ENCODE data around the gene CTAGE9. TPM values are rescaled to one million over a fixed set of nuclear protein-coding genes. Genes with fewer than 3 reads are reported as not detected.

The CTAGE9 gene
- total RNA-seq, 1 donor from 2014 or later = not detected

DNA sequence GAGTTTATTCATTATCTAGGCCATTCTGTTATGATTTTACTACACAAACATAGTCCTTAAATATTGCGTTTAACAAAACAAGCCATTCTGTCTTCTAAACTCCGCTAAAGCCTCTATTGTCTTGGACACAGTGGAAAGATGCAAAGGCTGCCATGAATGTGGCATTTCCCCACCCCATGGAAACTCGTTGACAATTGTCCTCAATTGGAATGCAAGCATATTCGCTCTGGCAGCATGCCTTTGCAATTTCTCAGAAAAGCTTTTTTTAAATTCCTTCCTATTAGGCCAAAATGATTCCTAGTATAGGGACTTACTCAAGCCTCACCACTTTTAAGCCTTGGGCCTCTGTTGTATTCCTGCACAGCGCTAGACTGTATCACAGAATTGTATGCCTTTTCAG is 32.4 kb downstream of the CTAGE9 start:
- H3K4me1 Mint-ChIP-seq (ENCODE audit: unreplicated experiment) = no peaks in the 10 kb centered on the region
- no peaks in the 10 kb centered on the region for H3K36me3 Mint-ChIP-seq (ENCODE audit: low read depth, unreplicated experiment)
- TF ChIP-seq, protein P1, sequence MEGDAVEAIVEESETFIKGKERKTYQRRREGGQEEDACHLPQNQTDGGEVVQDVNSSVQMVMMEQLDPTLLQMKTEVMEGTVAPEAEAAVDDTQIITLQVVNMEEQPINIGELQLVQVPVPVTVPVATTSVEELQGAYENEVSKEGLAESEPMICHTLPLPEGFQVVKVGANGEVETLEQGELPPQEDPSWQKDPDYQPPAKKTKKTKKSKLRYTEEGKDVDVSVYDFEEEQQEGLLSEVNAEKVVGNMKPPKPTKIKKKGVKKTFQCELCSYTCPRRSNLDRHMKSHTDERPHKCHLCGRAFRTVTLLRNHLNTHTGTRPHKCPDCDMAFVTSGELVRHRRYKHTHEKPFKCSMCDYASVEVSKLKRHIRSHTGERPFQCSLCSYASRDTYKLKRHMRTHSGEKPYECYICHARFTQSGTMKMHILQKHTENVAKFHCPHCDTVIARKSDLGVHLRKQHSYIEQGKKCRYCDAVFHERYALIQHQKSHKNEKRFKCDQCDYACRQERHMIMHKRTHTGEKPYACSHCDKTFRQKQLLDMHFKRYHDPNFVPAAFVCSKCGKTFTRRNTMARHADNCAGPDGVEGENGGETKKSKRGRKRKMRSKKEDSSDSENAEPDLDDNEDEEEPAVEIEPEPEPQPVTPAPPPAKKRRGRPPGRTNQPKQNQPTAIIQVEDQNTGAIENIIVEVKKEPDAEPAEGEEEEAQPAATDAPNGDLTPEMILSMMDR (IDR thresholded peaks at IDR 0.05; ENCODE audit: unreplicated experiment) = no peak
- H3K27me3 Mint-ChIP-seq (ENCODE audit: unreplicated experiment) = peaks cover under 1% of the 10 kb centered on the region
- DNase-seq (ENCODE audit: low spot score) = no peak
- no peaks in the 10 kb centered on the region for H3K9me3 Mint-ChIP-seq (ENCODE audit: unreplicated experiment)
- H3K4me3 Mint-ChIP-seq (ENCODE audit: unreplicated experiment) = no peak overlapping the region
- H3K27ac Mint-ChIP-seq (ENCODE audit: unreplicated experiment) = no peak overlapping the region

DNA sequence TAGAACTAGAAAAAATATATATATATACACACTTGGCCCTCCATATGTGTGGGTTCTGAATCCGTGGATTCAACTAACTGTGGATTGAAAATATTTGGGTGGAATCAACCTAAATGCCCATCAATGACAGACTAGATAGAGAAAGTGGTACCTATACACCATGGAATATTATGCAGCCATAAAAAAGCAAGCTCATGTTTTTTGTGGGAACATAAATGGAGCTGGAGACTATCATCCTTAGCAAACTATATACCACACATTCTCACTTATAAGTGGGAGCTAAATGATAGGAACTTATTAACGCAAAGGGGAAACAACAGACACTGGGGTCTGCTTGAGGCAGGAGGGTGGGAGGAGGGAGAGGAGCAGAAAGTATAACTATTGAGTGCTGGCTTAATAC is 37.6 kb downstream of the CTAGE9 start:
- Mint-ChIP-seq H3K9me3 (ENCODE audit: unreplicated experiment) (no peaks in the 10 kb centered on the region), H3K36me3 (ENCODE audit: low read depth, unreplicated experiment) (no peaks in the 10 kb centered on the region), H3K27me3 (ENCODE audit: unreplicated experiment) (peaks cover 1% of the 10 kb centered on the region), H3K4me3 (ENCODE audit: unreplicated experiment) (no peak overlapping the region), H3K27ac (ENCODE audit: unreplicated experiment) (no peak overlapping the region), H3K4me1 (ENCODE audit: unreplicated experiment) (peaks cover 4% of the 10 kb centered on the region)
- TF ChIP-seq, protein P1 (IDR thresholded peaks at IDR 0.05; ENCODE audit: unreplicated experiment) = no peak
- DNase-seq (ENCODE audit: low spot score) = no peak

GRCh38 chr6:131669891-131670290 is 40.9 kb downstream of the CTAGE9 start:
- TF ChIP-seq, protein P1 (IDR thresholded peaks at IDR 0.05; ENCODE audit: unreplicated experiment) = no peak
- no peaks in the 10 kb centered on the region for H3K36me3 Mint-ChIP-seq (ENCODE audit: low read depth, unreplicated experiment)
- H3K4me1 Mint-ChIP-seq (ENCODE audit: unreplicated experiment) = peaks cover 4% of the 10 kb centered on the region
- H3K4me3 Mint-ChIP-seq (ENCODE audit: unreplicated experiment) = no peak overlapping the region
- no peak for DNase-seq (ENCODE audit: low spot score)
- no peaks in the 10 kb centered on the region for H3K9me3 Mint-ChIP-seq (ENCODE audit: unreplicated experiment)
- peaks cover 1% of the 10 kb centered on the region for H3K27me3 Mint-ChIP-seq (ENCODE audit: unreplicated experiment)
- no peak overlapping the region for H3K27ac Mint-ChIP-seq (ENCODE audit: unreplicated experiment)

- no peak for DNase-seq (ENCODE audit: low spot score)
- H3K4me3 Mint-ChIP-seq (ENCODE audit: unreplicated experiment) = no peak overlapping the region
- TF ChIP-seq, protein P1 (IDR thresholded peaks at IDR 0.05; ENCODE audit: unreplicated experiment) = no peak
- H3K9me3 Mint-ChIP-seq (ENCODE audit: unreplicated experiment) = no peaks in the 10 kb centered on the region
- no peaks in the 10 kb centered on the region for H3K4me1 Mint-ChIP-seq (ENCODE audit: unreplicated experiment)
- no peaks in the 10 kb centered on the region for H3K36me3 Mint-ChIP-seq (ENCODE audit: low read depth, unreplicated experiment)
- H3K27ac Mint-ChIP-seq (ENCODE audit: unreplicated experiment) = no peak overlapping the region
- H3K27me3 Mint-ChIP-seq (ENCODE audit: unreplicated experiment) = peaks cover 3% of the 10 kb centered on the region
These were observed 47.1 kb downstream of the CTAGE9 start for GRCh38 chr6:131663578-131664165.

DNA sequence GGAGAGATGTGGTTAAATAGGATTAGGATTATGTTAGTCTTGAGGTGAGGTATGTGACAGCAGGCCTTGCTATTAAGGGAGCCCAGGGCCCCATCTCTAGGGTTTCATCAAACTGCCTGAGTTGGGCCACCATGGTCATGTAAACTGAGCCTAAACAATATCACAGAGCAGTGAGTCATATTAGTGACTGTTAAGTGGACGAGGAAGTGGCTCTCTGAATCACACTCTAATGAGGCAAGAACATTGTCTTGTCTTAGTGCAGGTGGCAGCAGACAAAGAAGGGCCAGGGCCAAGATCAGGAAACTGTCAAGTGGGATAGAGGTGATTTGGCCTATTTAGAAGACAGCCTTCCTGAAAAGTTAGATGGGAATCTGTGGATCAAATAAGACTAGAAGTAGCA is 50.6 kb downstream of the CTAGE9 start:
- Mint-ChIP-seq H3K4me3 (ENCODE audit: unreplicated experiment) (no peak overlapping the region), H3K27ac (ENCODE audit: unreplicated experiment) (no peak overlapping the region), H3K4me1 (ENCODE audit: unreplicated experiment) (no peaks in the 10 kb centered on the region), H3K9me3 (ENCODE audit: unreplicated experiment) (no peaks in the 10 kb centered on the region), H3K36me3 (ENCODE audit: low read depth, unreplicated experiment) (no peaks in the 10 kb centered on the region), H3K27me3 (ENCODE audit: unreplicated experiment) (peaks cover 3% of the 10 kb centered on the region)
- TF ChIP-seq, protein P1 (IDR thresholded peaks at IDR 0.05; ENCODE audit: unreplicated experiment) = no peak
- no peak for DNase-seq (ENCODE audit: low spot score)

Other genes starting within 250 kb of the CTAGE9 start
- gene ARG1, start 137.8 kb downstream of the CTAGE9 start, total RNA-seq (ENCODE audit: unreplicated experiment) = not detected
- gene MED23, start 82.8 kb downstream of the CTAGE9 start, total RNA-seq (ENCODE audit: unreplicated experiment) = 32.1 TPM
- gene ENPP3, start 73.7 kb downstream of the CTAGE9 start, total RNA-seq (ENCODE audit: unreplicated experiment) = 0.64 TPM
- gene OR2A4, start 9.6 kb downstream of the CTAGE9 start, total RNA-seq (ENCODE audit: unreplicated experiment) = not detected
- 32.4 TPM for gene ENPP1, start 97.0 kb upstream of the CTAGE9 start, total RNA-seq (ENCODE audit: unreplicated experiment)
- gene CCN2, start 240.4 kb upstream of the CTAGE9 start, total RNA-seq (ENCODE audit: unreplicated experiment) = 12.0 TPM

All from endothelial cell (in vitro differentiated cells).